B cell (primary cell): Measurements from ENCODE around the gene IL22RA2. TPM values are rescaled to one million over a fixed set of nuclear protein-coding genes. Genes with fewer than 3 reads are reported as not detected.
A peak's percentile ranks its signal among the peaks of the same experiment; 100 is the strongest.

Source experiments
- ATAC-seq: fragments of 200-7000 bp; cut with Tn5 transposase; one replicate; pipeline ENCODE4 v1.10.0; 2021; ENCODE audit warnings: low read depth, mild to moderate bottlenecking, moderate number of reproducible peaks, moderate library complexity
- CTCF ChIA-PET: fragments of 350-600 bp; sonication (Branson Sonifier 250); formaldehyde crosslinking; loops from one replicate; lab custom pipeline; 2021; ENCODE audit warnings: antibody characterized with exemption, inconsistent platforms; lab: Charles Lee
- POLR2A ChIA-PET: fragments of 350-600 bp; sonication (Branson Sonifier 250); formaldehyde crosslinking; loops from one replicate; lab custom pipeline; 2021; ENCODE audit warnings: antibody characterized with exemption; lab: Charles Lee
- DNase-seq: peaks from one replicate; pipeline ENCODE4 v3.0.0; 2013
- H2AFZ ChIP-seq: 2 replicates; pipeline ENCODE4 v1.6.1; 2012; ENCODE audit warnings: mild to moderate bottlenecking, low read depth, low read length; ENCODE audit not compliant: insufficient read depth, poor library complexity, severe bottlenecking
- H3K27ac ChIP-seq, 2 donors: 1 replicate in 1 of 2; 2 replicates in 1 of 2; pipeline ENCODE4 v1.5.1; 2012 to 2013; ENCODE audit warnings: low read length in 2 of 2, mild to moderate bottlenecking in 2 of 2, moderate library complexity in 1 of 2
- H3K27me3 ChIP-seq, 4 experiments: fragments of 200-600 bp in 1 of 4; sonication (generic) in 1 of 4; replicated peaks in 1 of 4; 1 replicate in 2 of 4; 2 replicates in 2 of 4; pipeline versions ENCODE4 v1.6.1 to v1.7.0; 2013 to 2016; ENCODE audit warnings: low read length in 3 of 4, mild to moderate bottlenecking in 2 of 4, mixed read lengths in 1 of 4, moderate library complexity in 1 of 4; ENCODE audit not compliant: insufficient read depth in 4 of 4, control insufficient read depth in 3 of 4; ENCODE audit errors: control extremely low read depth in 1 of 4
- H3K36me3 ChIP-seq, 2 experiments: replicated peaks in 1 of 2; 1 replicate in 1 of 2; 2 replicates in 1 of 2; pipeline versions ENCODE4 v1.6.1 to v1.7.1; 2013; ENCODE audit warnings: low read length in 1 of 2; ENCODE audit not compliant: insufficient read depth in 2 of 2, control insufficient read depth in 1 of 2; ENCODE audit errors: control extremely low read depth in 1 of 2, extremely low read depth in 1 of 2
- H3K4me1 ChIP-seq, 2 donors: fragments of 200-600 bp in 1 of 2; sonication (generic) in 1 of 2; 1 replicate in 1 of 2; 2 replicates in 1 of 2; pipeline versions ENCODE4 v1.5.1 to v1.6.1; 2013 to 2017; ENCODE audit warnings: low read length in 2 of 2; ENCODE audit not compliant: control insufficient read depth in 2 of 2, insufficient read depth in 2 of 2
- H3K4me2 ChIP-seq: replicated peaks from 2 replicates; pipeline ENCODE3; 2012; ENCODE audit warnings: mild to moderate bottlenecking, low read depth, low read length; ENCODE audit not compliant: poor library complexity, severe bottlenecking
- H3K4me3 ChIP-seq, 5 experiments: fragments of 200-600 bp in 1 of 5; sonication (generic) in 1 of 5; 1 replicate in 3 of 5; 2 replicates in 2 of 5; pipeline versions ENCODE4 v1.5.1 to v1.7.0; 2011 to 2016; ENCODE audit warnings: low read length in 4 of 5, mild to moderate bottlenecking in 4 of 5, low read depth in 2 of 5, control low read depth in 1 of 5, moderate library complexity in 1 of 5; ENCODE audit not compliant: insufficient read depth in 1 of 5; ENCODE audit errors: control extremely low read depth in 1 of 5, extremely low read depth in 1 of 5
- H3K79me2 ChIP-seq: fragments of 200-600 bp; sonication (generic); one replicate; pipeline ENCODE4 v1.6.0; 2016; ENCODE audit warnings: low read length; ENCODE audit not compliant: control insufficient read depth, insufficient read depth
- H3K9ac ChIP-seq: fragments of 200-600 bp; sonication (generic); 2 replicates; pipeline ENCODE4 v1.6.1; 2017; ENCODE audit warnings: mild to moderate bottlenecking, low read length, moderate library complexity
- H3K9me3 ChIP-seq, 3 donors: one replicate each; pipeline versions ENCODE4 v1.6.1 to v1.7.1; 2013; ENCODE audit warnings: low read length in 2 of 3; ENCODE audit not compliant: control insufficient read depth in 2 of 3, insufficient read depth in 1 of 3; ENCODE audit errors: control extremely low read depth in 1 of 3
- H4K20me1 ChIP-seq: 2 replicates; pipeline ENCODE4 v1.6.0; 2012; ENCODE audit warnings: mild to moderate bottlenecking, low read length; ENCODE audit not compliant: insufficient read depth, control insufficient read depth, poor library complexity, severe bottlenecking
- H3K27ac Mint-ChIP-seq: one replicate; pipeline ENCODE4 v1.8.0; 2021; ENCODE audit warnings: mixed read lengths
- H3K27me3 Mint-ChIP-seq: one replicate; pipeline ENCODE4 v1.8.0; 2021; ENCODE audit warnings: mixed read lengths
- H3K4me1 Mint-ChIP-seq: one replicate; pipeline ENCODE4 v1.8.0; 2021; ENCODE audit warnings: mixed read lengths
- H3K4me3 Mint-ChIP-seq: one replicate; pipeline ENCODE4 v1.8.0; 2021; ENCODE audit warnings: mixed read lengths
- H3K9me3 Mint-ChIP-seq: one replicate; pipeline ENCODE4 v1.8.0; 2022; ENCODE audit warnings: mixed read lengths; ENCODE audit not compliant: insufficient read depth
- EZH2 ChIP-seq: IDR thresholded peaks from 2 replicates; pipeline ENCODE4 v1.6.1; 2012; ENCODE audit warnings: borderline replicate concordance, low read depth, mild to moderate bottlenecking, moderate library complexity, low read length; ENCODE audit not compliant: insufficient read depth, poor library complexity, severe bottlenecking
- WGBS: methylation state at CpG from one replicate; pipeline ENCODE4 v1.1.5; 2013; ENCODE audit warnings: missing lambda C conversion rate; ENCODE audit not compliant: insufficient coverage; 5-methylcytosine and 5-hydroxymethylcytosine counted together
- intact Hi-C: fragments of 100-400 bp; cut with micrococcal nuclease; formaldehyde crosslinking; loops from one replicate; pipeline ENCODE4 v1.10.0; 2022
- polyA plus RNA-seq: library from polyadenylated mRNA; depleted of rRNA; stranded (reverse); fragments of >200 nt; gene quantifications from 2 replicates; pipeline ENCODE4 v1.2.3, GENCODE V29; 2012
- total RNA-seq, 2 donors: library from RNA; stranded (reverse); fragments of 120-200 nt in 1 of 2; gene quantifications; 1 replicate in 1 of 2; 2 replicates in 1 of 2; pipeline versions ENCODE4 v1.2.3 to v1.2.4, GENCODE V29; 2013 to 2022
- TF ChIP-seq, protein P1 (sequence below): fragments of 200-600 bp; IDR thresholded peaks from one replicate; pipeline ENCODE4 v1.8.0; 2022; ENCODE audit warnings: antibody characterized with exemption, mild to moderate bottlenecking

The IL22RA2 gene
- total and polyA plus RNA-seq, 2 donors (not counting 1 experiment from before 2014, with no cell fraction given), result not detected

DNA sequence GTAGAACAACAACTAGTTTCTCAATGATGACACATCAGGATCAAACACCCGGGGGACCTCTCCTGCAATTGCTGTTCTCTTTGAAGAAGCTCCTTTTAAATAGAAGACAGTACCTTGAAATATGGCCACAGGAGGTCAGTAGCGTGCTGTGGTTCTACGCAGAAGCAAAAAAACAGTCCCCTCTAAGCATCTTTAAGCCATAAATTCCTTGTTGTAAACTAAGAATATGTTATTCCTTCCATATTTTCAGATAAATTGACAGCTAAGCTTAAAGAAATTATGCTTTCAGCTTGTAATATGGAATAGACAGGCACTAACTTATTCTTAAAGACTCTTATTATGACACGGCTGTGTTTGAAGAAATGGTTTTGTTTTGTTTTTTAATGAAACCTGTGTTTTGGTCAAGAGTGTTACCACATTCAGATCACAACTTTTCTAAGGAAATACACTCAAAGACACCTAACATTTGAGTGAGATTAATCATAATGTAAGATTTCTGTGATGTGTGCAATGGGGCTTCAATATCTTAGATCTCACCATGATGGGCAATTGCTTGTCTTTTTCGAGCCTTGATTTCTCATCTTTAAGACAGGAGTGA lies 78.9 kb downstream of the IL22RA2 start:
- H3K4me2 ChIP-seq, result peak overlapping the region; percentile 52
- no peaks in the 10 kb centered on the region for H3K9me3 ChIP-seq
- Mint-ChIP-seq H3K27ac (peak overlapping the region; percentile 93), H3K4me3 (peak overlapping the region; percentile 64), H3K9me3 (no peaks in the 10 kb centered on the region), H3K27me3 (no peaks in the 10 kb centered on the region), H3K4me1 (peaks cover 59% of the 10 kb centered on the region)
- no peaks in the 10 kb centered on the region for H3K79me2 ChIP-seq
- ATAC-seq (peak; percentile 34), DNase-seq (peak; percentile 84)
- no peaks in the 10 kb centered on the region for H3K36me3 ChIP-seq
- no peak overlapping the region for H3K4me3 ChIP-seq
- WGBS, result 100% methylated on average over 1 of the region's 5 CpGs
- TF ChIP-seq EZH2, result no peak
- TF ChIP-seq, protein P1, sequence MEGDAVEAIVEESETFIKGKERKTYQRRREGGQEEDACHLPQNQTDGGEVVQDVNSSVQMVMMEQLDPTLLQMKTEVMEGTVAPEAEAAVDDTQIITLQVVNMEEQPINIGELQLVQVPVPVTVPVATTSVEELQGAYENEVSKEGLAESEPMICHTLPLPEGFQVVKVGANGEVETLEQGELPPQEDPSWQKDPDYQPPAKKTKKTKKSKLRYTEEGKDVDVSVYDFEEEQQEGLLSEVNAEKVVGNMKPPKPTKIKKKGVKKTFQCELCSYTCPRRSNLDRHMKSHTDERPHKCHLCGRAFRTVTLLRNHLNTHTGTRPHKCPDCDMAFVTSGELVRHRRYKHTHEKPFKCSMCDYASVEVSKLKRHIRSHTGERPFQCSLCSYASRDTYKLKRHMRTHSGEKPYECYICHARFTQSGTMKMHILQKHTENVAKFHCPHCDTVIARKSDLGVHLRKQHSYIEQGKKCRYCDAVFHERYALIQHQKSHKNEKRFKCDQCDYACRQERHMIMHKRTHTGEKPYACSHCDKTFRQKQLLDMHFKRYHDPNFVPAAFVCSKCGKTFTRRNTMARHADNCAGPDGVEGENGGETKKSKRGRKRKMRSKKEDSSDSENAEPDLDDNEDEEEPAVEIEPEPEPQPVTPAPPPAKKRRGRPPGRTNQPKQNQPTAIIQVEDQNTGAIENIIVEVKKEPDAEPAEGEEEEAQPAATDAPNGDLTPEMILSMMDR, result peak; percentile 90
- peak overlapping the region; percentile 37 to 81 for H3K27ac ChIP-seq
- H3K9ac ChIP-seq, result no peak overlapping the region
- H2AFZ ChIP-seq, result no peak overlapping the region
- H3K27me3 ChIP-seq, result no peaks in the 10 kb centered on the region
- intact Hi-C loops, result loop anchor here (1.0 to 2.0 kb wide), 9 partner anchors 9 to 320 kb away; no protein-coding TSS in a partner anchor
- no peaks in the 10 kb centered on the region for H4K20me1 ChIP-seq
- H3K4me1 ChIP-seq, result peaks cover 59% of the 10 kb centered on the region in 2 donors
- ChIA-PET POLR2A (interaction anchor here (1.0 to 2.6 kb wide), 2 partner anchors 72 to 220 kb away, joined by 4 to 9 read pairs; no protein-coding TSS in a partner anchor), CTCF (interaction anchor here (0.5 to 12.3 kb wide), 83 partner anchors 8 to 547 kb away, joined by 3 to 265 read pairs (median 5); partner anchors contain the start of gene IL22RA2)

Other genes starting within 250 kb of the IL22RA2 start
- gene IL20RA, start 128.7 kb downstream of the IL22RA2 start, total RNA-seq, result not detected in 2 replicates
- not detected in 2 replicates for gene IL20RA, start 128.7 kb downstream of the IL22RA2 start, polyA plus RNA-seq
- 48.2 and 51.2 TPM in 2 replicates for gene IFNGR1, start 45.7 kb upstream of the IL22RA2 start, total RNA-seq
- 24.5 and 68.3 TPM in 2 replicates for gene IFNGR1, start 45.7 kb upstream of the IL22RA2 start, polyA plus RNA-seq